ENCODE measurements around the gene NEK4.

NEK4 gene

DNA sequence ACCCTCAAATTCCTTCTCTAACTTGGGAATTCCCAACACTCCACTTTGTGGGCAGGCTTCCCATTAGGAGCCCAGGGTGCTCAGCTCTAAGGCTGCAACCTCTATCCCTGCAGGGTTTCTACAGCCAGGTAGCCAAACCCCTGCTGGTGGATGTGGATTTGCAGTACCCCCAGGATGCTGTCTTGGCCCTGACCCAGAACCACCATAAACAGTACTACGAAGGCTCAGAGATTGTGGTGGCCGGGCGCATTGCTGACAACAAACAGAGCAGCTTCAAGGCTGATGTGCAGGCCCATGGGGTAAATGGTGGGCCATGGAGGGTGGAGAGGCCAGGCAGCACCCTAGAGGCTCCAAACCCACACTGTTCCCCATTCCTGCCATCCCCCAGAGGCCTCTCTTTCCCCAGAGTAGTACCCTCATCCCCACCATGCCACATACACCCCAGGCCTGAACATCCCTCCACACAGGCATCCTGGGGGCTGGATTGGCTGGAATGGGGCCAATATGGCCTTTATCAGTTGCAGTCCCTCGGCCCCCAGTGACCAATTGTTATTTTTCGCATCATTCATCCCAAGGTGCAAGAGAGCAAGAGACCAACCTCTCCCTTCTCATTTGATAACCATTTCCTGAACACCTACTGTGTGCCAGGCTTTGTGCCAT is 14.3 kb upstream of the NEK4 start:
- H3K36me3 ChIP-seq (ENCODE audit: control insufficient read depth in 1 of 2, insufficient read depth in 2 of 2, low read length in 2 of 2) = no peaks in the 10 kb centered on the region
- no peaks in the 10 kb centered on the region for H3K27me3 ChIP-seq (ENCODE audit: low read depth, low read length)
- H3K4me1 ChIP-seq (ENCODE audit: control insufficient read depth in 1 of 2, insufficient read depth in 2 of 2, low read length in 2 of 2) = no peaks in the 10 kb centered on the region
- no peak overlapping the region for H3K4me3 ChIP-seq (ENCODE audit: low read depth in 1 of 2, low read length in 2 of 2)
- no peaks in the 10 kb centered on the region for H3K9me3 ChIP-seq (ENCODE audit: control insufficient read depth in 1 of 2, low read length in 2 of 2)
- H3K27ac ChIP-seq (ENCODE audit: low read length) = no peak overlapping the region

GRCh38 chr3:52784021-52784621 is 13.4 kb upstream of the NEK4 start:
- Histone ChIP-seq H3K27me3 (ENCODE audit: low read depth, low read length) (no peaks in the 10 kb centered on the region), H3K9me3 (ENCODE audit: control insufficient read depth in 1 of 2, low read length in 2 of 2) (no peaks in the 10 kb centered on the region), H3K4me1 (ENCODE audit: control insufficient read depth in 1 of 2, insufficient read depth in 2 of 2, low read length in 2 of 2) (no peaks in the 10 kb centered on the region), H3K4me3 (ENCODE audit: low read depth in 1 of 2, low read length in 2 of 2) (no peak overlapping the region), H3K36me3 (ENCODE audit: control insufficient read depth in 1 of 2, insufficient read depth in 2 of 2, low read length in 2 of 2) (no peaks in the 10 kb centered on the region), H3K27ac (ENCODE audit: low read length) (no peak overlapping the region)

- Histone ChIP-seq H3K4me3 (ENCODE audit: low read depth in 1 of 2, low read length in 2 of 2) (no peak overlapping the region), H3K9me3 (ENCODE audit: control insufficient read depth in 1 of 2, low read length in 2 of 2) (no peaks in the 10 kb centered on the region), H3K27me3 (ENCODE audit: low read depth, low read length) (no peaks in the 10 kb centered on the region)
Measured at GRCh38 chr3:52783211-52783555, 12.4 kb upstream of the NEK4 start.

DNA sequence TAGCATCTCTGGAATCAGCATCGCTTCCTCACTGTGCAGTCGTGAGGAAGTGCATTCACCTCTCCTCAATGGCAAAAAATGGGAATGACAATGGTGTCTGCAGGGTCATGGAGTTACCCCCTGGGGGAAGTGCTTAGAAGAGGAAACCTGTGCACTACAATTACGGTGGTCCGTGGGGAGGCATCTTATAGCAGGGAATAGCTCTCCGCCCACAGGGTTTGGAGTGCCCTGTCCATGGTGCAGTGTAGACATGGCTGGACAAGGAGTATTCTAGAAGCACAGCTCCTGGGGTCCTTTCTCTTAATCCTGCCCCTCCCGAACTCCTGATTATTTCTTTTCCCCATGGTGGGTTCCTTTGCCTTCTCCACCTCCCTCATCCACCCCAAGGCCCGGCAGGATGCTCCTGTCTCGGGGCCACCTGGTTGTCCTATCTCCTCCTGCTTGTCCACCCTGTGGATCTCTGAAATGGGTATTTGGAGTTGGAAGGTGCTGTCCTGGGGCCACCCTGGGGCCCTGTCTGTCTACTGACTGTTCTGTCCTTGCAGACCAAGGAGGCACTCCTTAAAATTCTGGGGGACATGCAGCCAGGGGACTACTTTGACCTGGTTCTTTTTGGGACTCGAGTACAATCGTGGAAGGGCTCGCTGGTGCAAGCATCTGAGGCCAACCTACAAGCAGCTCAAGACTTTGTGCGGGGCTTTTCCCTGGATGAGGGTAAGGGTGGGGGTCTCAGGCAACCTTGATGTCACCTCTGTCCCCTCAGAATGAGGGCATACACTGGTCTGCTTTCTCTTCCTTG is 11.9 kb upstream of the NEK4 start:
- H3K4me3 ChIP-seq (ENCODE audit: low read depth in 1 of 2, low read length in 2 of 2) = no peak overlapping the region
- H3K4me1 ChIP-seq (ENCODE audit: control insufficient read depth in 1 of 2, insufficient read depth in 2 of 2, low read length in 2 of 2) = no peaks in the 10 kb centered on the region
- no peak overlapping the region for H3K27ac ChIP-seq (ENCODE audit: low read length)
- H3K27me3 ChIP-seq (ENCODE audit: low read depth, low read length) = no peaks in the 10 kb centered on the region
- no peaks in the 10 kb centered on the region for H3K9me3 ChIP-seq (ENCODE audit: control insufficient read depth in 1 of 2, low read length in 2 of 2)
- H3K36me3 ChIP-seq (ENCODE audit: control insufficient read depth in 1 of 2, insufficient read depth in 2 of 2, low read length in 2 of 2) = no peaks in the 10 kb centered on the region

More at GRCh38 chr3:52783211-52783555, 12.4 kb upstream of the NEK4 start:
- H3K36me3 ChIP-seq (ENCODE audit: control insufficient read depth in 1 of 2, insufficient read depth in 2 of 2, low read length in 2 of 2) = no peaks in the 10 kb centered on the region
- H3K27ac ChIP-seq (ENCODE audit: low read length) = no peak overlapping the region
- H3K4me1 ChIP-seq (ENCODE audit: control insufficient read depth in 1 of 2, insufficient read depth in 2 of 2, low read length in 2 of 2) = no peaks in the 10 kb centered on the region

DNA sequence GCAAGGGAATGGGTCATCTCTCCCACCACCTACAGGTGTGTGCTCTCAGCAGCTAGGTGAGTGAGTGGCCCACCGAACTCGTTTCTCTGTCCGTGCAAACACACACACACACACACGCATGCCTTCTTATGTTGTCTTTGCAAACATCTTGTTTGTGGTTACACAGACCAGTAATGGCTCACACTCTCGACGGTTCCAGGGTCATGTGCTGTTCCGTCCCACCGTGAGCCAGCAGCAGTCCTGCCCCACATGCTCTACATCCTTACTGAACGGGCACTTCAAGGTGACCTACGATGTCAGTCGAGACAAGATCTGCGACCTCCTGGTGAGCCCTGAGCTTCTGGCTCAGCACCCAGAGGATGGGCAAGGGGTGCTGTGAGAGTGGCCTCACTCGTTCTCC is 11.0 kb upstream of the NEK4 start:
- Histone ChIP-seq H3K27me3 (ENCODE audit: low read depth, low read length) (no peaks in the 10 kb centered on the region), H3K4me3 (ENCODE audit: low read depth in 1 of 2, low read length in 2 of 2) (no peak overlapping the region), H3K9me3 (ENCODE audit: control insufficient read depth in 1 of 2, low read length in 2 of 2) (no peaks in the 10 kb centered on the region), H3K27ac (ENCODE audit: low read length) (no peak overlapping the region), H3K4me1 (ENCODE audit: control insufficient read depth in 1 of 2, insufficient read depth in 2 of 2, low read length in 2 of 2) (no peaks in the 10 kb centered on the region), H3K36me3 (ENCODE audit: control insufficient read depth in 1 of 2, insufficient read depth in 2 of 2, low read length in 2 of 2) (no peaks in the 10 kb centered on the region)

- Histone ChIP-seq H3K9me3 (ENCODE audit: control insufficient read depth in 1 of 2, low read length in 2 of 2) (no peaks in the 10 kb centered on the region), H3K27ac (ENCODE audit: low read length) (no peak overlapping the region), H3K4me1 (ENCODE audit: control insufficient read depth in 1 of 2, insufficient read depth in 2 of 2, low read length in 2 of 2) (no peaks in the 10 kb centered on the region), H3K4me3 (ENCODE audit: low read depth in 1 of 2, low read length in 2 of 2) (no peak overlapping the region), H3K27me3 (ENCODE audit: low read depth, low read length) (no peaks in the 10 kb centered on the region), H3K36me3 (ENCODE audit: control insufficient read depth in 1 of 2, insufficient read depth in 2 of 2, low read length in 2 of 2) (no peaks in the 10 kb centered on the region)
Measured at GRCh38 chr3:52779837-52780585, 9.3 kb upstream of the NEK4 start.

DNA sequence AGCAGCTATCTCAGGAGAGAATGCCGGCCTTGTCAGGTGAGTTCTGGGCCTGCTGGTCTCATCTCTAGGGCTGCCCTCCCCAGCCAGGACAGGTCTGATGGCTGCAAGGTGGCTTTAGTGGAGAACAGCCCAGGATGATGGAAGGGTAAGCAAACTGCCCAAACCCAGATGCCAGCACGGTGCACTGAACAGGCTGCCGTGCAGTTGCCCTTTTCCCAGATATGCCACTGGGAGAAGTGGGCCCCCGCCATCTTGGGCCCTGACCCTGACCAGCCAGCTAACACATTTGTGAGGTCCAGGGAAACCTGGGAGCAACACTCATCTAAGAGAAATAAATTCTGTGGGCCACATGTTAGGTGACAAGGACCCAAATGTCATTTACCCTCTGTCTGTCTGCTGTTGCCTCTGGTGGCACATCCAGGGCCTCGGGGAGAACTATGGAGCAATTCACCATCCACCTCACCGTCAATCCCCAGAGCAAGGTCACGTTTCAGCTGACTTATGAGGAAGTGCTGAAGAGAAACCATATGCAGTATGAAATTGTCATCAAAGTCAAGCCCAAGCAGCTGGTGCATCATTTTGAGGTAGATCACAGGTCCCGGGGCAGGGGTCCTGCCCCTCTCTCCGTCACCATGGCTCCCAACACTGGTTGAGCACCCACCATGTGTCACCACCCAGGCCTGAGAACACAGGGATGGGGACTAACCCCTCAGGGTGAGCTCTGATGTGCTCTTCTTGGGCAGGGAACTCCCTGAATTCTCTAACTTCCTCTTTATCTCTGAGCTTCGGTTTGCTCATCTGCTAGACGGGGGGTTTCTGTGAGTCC is 8.5 kb upstream of the NEK4 start:
- Histone ChIP-seq H3K36me3 (ENCODE audit: control insufficient read depth in 1 of 2, insufficient read depth in 2 of 2, low read length in 2 of 2) (no peaks in the 10 kb centered on the region), H3K27ac (ENCODE audit: low read length) (no peak overlapping the region), H3K9me3 (ENCODE audit: control insufficient read depth in 1 of 2, low read length in 2 of 2) (no peaks in the 10 kb centered on the region), H3K4me1 (ENCODE audit: control insufficient read depth in 1 of 2, insufficient read depth in 2 of 2, low read length in 2 of 2) (no peaks in the 10 kb centered on the region), H3K4me3 (ENCODE audit: low read depth in 1 of 2, low read length in 2 of 2) (no peak overlapping the region), H3K27me3 (ENCODE audit: low read depth, low read length) (no peaks in the 10 kb centered on the region)

GRCh38 chr3:52777959-52778805 is 7.4 kb upstream of the NEK4 start:
- Histone ChIP-seq H3K9me3 (ENCODE audit: control insufficient read depth in 1 of 2, low read length in 2 of 2) (no peaks in the 10 kb centered on the region), H3K36me3 (ENCODE audit: control insufficient read depth in 1 of 2, insufficient read depth in 2 of 2, low read length in 2 of 2) (no peaks in the 10 kb centered on the region), H3K27ac (ENCODE audit: low read length) (no peak overlapping the region), H3K27me3 (ENCODE audit: low read depth, low read length) (no peaks in the 10 kb centered on the region), H3K4me1 (ENCODE audit: control insufficient read depth in 1 of 2, insufficient read depth in 2 of 2, low read length in 2 of 2) (no peaks in the 10 kb centered on the region), H3K4me3 (ENCODE audit: low read depth in 1 of 2, low read length in 2 of 2) (no peak overlapping the region)

DNA sequence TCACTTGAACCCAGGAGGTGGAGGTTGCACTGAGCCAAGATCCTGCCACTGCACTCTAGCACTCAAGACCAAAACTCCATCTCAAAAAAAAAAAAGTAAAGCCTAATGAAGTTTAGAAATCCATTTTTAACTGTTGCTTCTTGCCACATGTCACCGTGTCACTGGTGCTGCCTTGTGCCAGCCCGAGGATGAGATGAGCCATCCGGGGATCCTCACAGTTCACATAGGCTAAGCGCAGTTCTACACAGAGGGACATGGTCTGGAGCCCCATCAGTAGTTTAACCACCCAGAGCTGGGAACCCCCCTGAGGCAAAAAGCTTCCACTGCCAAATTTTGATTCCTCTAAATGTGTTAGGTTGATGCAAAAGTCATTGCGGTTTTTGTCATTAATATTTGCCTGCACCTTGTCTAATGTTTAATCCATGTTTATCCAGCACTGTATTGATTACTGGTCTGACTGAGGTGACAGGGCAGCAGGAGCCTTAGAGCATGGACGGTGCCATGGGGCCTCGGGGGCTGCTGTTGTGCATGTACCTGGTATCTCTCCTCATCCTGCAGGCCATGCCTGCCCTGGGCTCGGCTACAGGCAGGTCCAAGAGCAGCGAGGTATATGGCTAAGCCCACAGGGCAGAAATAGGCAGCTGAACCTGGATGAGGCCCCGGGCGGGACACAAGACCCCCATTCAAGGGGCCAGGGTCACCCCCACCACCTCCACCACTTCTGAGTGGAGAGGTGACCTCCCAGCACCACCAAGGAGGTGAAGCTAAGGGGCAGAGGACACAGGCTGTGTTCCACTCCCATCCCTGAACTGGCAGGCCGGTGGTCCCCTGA is 6.6 kb upstream of the NEK4 start, which contains the start of gene ITIH1:
ITIH1 (plus strand) TSS at position 473 of the 832 bp plus-strand sequence; CDS start at position 490, 17 bp downstream.
- Histone ChIP-seq H3K36me3 (ENCODE audit: control insufficient read depth in 1 of 2, insufficient read depth in 2 of 2, low read length in 2 of 2) (no peaks in the 10 kb centered on the region), H3K27me3 (ENCODE audit: low read depth, low read length) (no peaks in the 10 kb centered on the region), H3K27ac (ENCODE audit: low read length) (no peak within 1 kb of the TSS)

More for the DNA sequence above, 6.6 kb upstream of the NEK4 start, which contains the start of gene ITIH1:
- Histone ChIP-seq H3K9me3 (ENCODE audit: control insufficient read depth in 1 of 2, low read length in 2 of 2) (no peaks in the 10 kb centered on the region), H3K4me3 (ENCODE audit: low read depth in 1 of 2, low read length in 2 of 2) (no peak within 1 kb of the TSS), H3K4me1 (ENCODE audit: control insufficient read depth in 1 of 2, insufficient read depth in 2 of 2, low read length in 2 of 2) (no peaks in the 10 kb centered on the region)
